GM21515 (cell line): ENCODE results near the gene ARNT2.

Experiments
- ATAC-seq: cut with Tn5 transposase; IDR thresholded peaks from one replicate; pipeline ENCODE4 v1.9.1; 2021; ENCODE audit not compliant: unreplicated experiment

Gene ARNT2

DNA sequence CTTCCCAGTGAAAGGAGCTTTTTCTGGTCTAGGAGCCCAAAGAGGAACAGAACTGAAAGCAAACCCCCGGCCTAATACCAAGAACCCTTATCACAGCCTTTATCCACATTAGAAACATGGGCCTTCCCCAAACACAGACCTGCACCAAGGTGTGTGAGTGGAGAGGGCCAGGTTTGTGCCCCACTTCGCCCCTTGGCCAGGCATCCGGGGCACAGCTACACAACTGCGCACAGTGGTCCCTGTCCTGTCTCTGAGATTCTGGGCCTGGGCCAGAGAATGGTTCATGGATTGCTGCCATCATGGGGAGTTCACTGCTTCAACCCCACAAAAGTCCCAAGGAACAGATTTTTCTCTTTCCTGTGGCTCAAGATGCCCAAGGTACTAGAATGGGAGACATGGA is 165.5 kb downstream of the ARNT2 start:
- ATAC-seq: no peak

- ATAC-seq: no peak
Observed at GRCh38 chr15:80570553-80570952, 166.4 kb downstream of the ARNT2 start.

GRCh38 chr15:80572337-80572736 is 168.2 kb downstream of the ARNT2 start:
- no peak for ATAC-seq

DNA sequence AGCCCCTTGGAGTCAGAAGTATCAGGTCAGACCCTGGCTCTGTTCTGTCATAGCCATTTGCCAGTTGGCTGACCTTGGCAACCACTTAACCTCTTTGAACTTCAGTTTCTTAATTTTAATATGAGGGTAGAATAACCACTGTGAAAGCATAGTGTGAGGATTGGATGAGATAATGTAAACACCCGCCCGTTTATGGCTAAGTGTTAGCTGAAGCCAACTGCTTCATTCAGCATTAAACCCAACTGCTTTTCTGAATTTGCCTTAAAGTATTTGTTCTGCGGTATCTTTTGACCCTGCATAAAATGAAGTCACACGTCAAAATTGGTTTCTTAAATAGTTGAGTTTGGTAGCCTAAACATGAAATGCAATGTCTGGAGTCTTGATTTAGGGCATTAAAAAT is 169.4 kb downstream of the ARNT2 start:
- ATAC-seq: no peak

- ATAC-seq: no peak
Observed at GRCh38 chr15:80574590-80574989, 170.4 kb downstream of the ARNT2 start.

GRCh38 chr15:80576519-80577090 is 172.4 kb downstream of the ARNT2 start:
- ATAC-seq: no peak

- no peak for ATAC-seq
Observed at GRCh38 chr15:80577552-80578205, 173.5 kb downstream of the ARNT2 start.

GRCh38 chr15:80578206-80578595 is 174.0 kb downstream of the ARNT2 start:
- no peak for ATAC-seq

DNA sequence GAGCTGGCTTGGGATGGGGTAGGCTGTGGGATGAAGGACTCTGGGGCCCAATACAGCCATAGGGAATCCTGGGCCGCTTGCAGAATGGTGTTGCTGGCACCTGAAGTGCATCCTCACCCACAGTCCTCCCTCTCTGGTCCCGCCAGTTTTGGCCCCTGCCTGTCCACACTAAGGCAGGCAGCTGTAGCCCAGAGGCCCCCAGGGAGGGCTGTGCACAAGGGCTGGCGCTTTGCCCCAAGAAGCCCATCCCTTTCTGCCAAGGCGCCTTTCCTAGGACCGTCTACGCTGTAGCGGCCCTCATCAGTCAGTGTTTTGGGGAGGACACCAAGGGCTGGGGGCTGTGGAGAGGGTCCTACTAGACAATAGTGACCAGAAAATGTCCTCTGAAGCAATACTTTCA is 174.7 kb downstream of the ARNT2 start:
- no peak for ATAC-seq

GRCh38 chr15:80579611-80580010 is 175.4 kb downstream of the ARNT2 start:
- ATAC-seq: no peak

GRCh38 chr15:80580106-80580505 is 175.9 kb downstream of the ARNT2 start:
- no peak for ATAC-seq

- ATAC-seq: no peak
Observed at GRCh38 chr15:80580536-80581260, 176.5 kb downstream of the ARNT2 start.

DNA sequence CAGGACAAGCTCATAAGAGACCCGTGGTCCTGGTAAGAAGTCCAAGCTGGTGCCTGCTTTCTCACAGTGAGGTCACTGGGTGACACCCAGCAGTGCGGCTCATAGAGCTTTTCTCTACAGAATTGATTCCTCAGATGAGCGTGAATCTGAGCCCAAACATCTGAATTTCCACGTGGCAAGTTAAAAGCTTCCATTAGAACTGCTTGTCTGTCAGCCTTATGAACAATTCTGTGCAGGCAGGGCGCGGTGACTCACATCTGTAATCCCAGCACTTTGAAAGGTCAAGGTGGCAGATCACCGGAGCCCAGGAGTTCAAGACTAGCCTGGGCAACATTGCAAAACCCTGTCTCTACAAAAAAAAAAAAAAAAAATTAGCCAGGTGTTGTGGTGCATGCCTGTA is 177.8 kb downstream of the ARNT2 start:
- ATAC-seq: no peak

DNA sequence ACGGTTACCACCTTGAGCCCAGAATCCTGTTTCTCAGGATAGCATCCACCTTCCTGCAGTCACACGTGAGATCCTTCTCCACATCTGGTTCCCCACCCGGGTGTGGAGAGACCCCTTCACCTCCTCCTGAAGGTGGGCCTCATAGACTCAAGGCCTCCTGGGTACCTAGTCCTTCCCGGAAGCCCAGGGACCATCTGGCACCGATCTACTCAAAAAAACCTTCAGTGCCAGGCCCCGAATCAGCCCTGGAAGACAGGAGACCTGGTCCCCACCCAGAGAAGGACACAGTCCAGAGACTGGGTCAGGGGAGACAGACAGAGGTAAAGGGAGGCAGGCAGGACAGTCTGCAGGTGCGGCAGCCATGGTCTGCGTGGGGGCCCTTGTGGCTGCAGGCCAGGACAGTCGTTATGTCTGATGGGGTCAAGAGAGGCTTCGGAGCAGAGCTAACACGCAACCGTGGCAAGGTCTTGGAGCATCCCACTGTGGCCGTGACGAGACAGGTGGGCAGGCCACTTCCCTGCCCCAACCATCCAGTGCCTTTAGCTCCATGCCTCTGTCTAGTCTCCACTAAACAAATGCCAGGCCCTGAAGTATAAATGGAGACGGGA is 178.7 kb downstream of the ARNT2 start:
- no peak for ATAC-seq

GRCh38 chr15:80584561-80584964 is 180.4 kb downstream of the ARNT2 start:
- no peak for ATAC-seq

GRCh38 chr15:80584973-80585525 is 180.9 kb downstream of the ARNT2 start:
- no peak for ATAC-seq

GRCh38 chr15:80585544-80586018 is 181.4 kb downstream of the ARNT2 start:
- no peak for ATAC-seq

DNA sequence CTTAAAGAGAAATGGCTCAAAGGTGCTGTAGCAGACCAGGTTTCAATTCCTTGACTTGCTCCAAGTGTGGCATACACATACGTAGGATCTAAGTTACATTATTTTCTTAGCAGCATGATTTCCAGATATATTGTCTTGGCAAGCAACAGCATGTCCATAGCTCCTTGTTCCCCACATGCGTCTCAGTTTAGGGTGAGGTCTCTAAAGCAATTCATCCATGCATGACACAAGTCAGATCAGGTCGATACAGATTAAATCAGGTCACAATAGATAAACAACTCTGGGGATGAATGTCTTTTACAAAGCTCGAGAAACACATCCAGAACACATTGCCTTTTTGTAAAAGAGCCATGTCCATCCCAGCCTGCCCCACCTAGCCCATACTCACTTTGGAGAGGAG is 182.0 kb downstream of the ARNT2 start:
- no peak for ATAC-seq

GRCh38 chr15:80587007-80587406 is 182.8 kb downstream of the ARNT2 start:
- no peak for ATAC-seq

GRCh38 chr15:80587816-80588456 is 183.8 kb downstream of the ARNT2 start:
- ATAC-seq: no peak

DNA sequence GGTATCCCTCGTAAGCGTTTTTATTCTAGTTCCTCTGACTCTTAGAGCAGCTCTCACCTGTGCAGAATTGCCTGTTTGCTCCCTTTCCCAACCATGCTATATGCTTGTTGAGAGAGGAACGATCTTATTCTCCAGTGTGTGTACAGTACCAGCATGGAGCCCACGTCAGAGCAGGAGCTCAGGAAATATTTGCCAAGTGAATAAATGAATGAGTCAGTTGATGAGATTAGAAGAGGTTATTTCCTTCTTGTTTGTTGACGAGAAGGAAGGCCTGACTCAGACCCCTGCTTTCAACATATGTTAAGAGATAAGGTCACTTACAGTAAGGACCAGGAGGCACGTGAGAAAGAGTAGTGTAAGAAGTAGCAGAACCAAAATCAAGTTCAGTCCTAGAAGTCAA is 184.6 kb downstream of the ARNT2 start:
- ATAC-seq: no peak
